ENCODE results near the gene CBL.

CBL gene

DNA sequence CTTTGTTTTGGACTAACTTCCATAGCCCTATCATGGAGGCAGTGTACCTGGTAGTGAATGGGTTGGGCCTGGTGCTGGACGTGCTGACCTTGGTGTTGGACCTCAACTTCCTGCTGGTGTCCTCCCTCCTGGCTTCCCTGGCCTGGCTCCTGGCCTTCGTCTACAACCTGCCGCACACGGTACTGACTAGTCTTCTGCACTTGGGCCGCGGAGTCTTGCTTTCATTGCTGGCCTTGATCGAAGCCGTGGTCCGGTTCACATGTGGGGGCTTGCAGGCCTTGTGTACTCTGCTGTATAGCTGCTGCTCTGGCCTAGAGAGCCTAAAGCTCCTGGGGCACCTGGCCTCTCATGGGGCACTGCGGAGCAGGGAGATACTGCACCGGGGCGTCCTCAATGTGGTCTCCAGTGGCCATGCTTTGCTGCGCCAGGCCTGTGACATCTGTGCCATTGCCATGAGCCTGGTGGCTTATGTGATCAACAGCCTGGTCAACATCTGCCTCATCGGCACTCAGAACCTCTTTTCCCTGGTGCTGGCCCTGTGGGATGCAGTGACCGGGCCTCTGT lies 129.0 kb downstream of the CBL start:
- no peak for DNase-seq

DNA sequence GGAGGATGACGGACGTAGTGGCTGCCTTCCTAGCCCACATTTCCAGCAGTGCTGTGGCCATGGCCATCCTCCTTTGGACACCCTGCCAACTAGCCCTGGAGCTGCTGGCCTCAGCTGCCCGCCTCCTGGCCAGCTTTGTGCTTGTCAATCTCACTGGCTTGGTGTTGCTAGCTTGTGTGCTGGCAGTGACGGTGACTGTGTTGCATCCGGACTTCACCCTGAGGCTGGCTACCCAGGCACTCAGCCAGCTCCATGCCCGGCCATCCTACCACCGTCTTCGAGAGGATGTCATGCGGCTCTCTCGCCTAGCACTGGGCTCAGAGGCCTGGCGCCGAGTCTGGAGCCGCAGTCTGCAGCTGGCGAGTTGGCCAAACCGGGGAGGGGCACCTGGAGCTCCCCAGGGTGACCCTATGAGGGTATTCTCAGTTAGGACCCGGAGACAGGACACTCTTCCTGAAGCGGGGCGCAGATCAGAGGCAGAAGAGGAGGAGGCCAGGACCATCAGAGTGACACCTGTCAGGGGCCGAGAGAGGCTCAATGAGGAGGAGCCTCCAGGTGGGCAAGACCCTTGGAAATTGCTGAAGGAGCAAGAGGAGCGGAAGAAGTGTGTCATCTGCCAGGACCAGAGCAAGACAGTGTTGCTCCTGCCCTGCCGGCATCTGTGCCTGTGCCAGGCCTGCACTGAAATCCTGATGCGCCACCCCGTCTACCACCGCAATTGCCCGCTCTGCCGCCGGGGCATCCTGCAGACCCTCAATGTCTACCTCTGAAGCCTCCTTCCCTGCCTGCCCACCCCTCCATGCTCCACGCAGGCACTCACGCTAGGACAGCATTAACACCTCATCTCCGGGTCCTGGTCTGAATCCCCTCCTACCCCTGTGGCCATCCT lies 129.8 kb downstream of the CBL start:
- DNase-seq: no peak

DNA sequence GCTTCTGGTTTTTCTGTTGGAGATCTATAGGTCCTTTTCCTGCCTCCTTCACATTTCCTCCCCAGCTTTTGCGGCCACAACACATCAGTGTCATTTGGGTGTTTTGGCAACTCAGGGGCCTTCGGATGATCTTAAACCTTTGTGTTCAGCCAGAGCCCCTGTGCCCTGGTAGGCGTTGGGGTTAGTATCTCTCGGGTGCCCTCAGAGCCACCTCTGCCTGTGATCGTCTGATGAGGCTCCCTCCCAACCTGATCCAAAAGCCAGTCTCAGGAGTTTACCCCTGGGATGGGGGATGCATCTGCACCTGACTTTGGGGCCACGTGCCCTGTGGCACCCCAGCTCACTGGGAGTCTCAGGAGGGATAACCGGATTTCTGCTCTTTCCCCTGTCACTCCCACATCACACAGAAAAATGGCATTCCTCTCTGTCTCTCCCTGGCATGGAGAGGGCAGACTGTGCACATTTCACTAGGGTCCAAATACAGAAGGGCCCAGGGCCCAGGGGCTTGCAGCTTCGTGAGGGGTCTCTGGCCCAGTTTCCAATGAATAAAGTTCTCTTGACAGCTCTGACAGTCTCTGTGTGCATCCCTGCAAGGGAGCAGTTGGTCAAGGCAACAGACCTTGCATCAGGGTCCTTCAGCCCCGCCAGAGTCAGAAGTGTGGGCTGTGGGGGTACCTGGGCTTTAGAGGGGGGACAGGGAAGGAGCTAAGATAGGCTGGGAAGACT lies 130.8 kb downstream of the CBL start:
- no peak for DNase-seq

DNA sequence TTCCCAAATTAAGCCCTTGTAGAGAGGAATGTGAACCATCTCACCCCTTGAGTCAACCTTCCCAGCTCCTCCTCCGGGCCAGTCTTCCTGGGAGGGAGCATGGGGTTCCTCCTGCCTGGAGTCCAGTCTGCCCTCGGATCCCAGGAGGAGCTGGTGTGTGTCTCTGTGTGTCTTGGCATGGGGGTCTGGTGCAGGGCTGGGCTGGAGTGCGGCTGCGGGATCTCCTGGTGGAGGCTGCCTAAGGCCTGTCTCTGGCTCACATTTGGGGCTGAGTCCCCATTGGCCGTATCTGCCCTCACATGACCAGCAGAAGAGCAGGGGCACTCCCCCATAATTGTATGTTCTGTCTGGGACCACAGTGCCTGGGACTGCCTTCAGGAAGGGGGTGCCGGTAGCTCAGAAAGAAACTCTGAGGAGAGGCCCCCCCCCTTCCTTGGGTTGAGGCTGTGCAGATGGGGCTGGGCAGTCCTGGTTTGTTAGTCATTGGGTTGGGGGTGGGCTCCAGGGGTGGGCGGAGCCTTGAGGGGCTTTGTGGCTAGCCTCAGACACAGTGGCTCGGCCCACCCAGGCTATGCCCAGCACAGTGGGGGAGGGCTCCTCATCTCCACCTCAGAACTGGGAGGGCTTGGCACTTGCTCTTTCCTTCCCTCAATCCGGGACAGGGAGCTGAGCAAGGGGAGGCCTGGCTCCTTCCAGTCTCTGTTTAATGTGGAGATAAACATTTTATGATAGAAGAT lies 131.6 kb downstream of the CBL start:
- peak; percentile 91 for DNase-seq

DNA sequence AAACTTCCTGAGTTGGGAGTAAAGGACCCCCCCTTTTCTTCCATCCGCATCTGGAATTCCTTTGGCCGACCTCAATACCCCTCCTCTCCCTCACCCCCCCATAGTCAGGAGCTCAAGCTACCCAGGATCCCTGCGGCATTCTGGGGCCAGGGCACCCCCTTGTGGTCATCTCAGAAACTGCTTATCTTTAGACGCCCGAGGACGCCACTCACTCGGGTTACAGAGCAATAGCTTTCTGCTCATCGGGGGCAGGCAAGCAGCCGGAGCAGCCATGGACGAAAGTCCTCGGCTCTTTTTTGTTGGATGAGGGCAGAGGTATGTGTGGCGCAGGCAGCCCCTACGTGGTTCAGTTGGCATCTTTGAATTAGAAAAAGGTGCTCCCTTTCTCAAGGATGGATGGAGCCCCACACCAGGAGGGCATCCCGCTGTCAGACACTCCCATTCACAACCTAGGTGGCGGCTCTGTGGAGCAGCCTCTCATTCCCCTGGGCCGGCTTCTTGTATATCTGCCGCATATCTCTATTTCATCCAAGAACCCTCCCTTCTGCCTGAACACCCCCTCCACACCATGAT lies 132.3 kb downstream of the CBL start:
- DNase-seq: peak; percentile 85

DNA sequence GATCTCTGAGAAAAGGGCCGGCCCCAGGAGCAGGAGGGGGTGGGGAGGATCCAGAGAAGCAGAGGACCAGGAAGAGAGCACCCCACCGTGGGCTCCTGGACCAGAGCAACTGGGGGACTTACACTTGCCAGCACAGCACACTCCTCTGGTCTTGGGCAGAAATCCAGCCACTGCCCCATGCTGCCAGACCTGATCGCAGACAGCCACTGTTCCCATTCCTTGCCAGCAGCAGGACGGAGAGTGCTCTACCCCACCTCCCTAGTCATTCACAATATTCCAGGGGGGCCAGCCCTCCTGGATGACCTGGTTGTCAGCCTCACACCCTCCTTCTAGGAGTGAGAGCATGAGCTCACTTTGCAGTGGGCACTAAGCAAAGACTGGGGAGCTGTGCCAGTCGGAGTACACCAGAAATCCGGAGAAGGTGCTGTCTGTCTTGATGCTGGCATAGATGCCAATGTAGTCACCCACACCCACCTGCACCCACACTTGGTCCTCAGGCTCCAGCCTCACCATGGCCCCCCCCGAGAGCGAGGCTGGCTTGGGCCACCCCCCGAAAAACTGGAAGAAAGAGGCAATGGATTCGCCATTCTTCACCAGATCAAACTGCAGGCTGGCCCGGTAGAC lies 132.9 kb downstream of the CBL start:
- DNase-seq: no peak

DNA sequence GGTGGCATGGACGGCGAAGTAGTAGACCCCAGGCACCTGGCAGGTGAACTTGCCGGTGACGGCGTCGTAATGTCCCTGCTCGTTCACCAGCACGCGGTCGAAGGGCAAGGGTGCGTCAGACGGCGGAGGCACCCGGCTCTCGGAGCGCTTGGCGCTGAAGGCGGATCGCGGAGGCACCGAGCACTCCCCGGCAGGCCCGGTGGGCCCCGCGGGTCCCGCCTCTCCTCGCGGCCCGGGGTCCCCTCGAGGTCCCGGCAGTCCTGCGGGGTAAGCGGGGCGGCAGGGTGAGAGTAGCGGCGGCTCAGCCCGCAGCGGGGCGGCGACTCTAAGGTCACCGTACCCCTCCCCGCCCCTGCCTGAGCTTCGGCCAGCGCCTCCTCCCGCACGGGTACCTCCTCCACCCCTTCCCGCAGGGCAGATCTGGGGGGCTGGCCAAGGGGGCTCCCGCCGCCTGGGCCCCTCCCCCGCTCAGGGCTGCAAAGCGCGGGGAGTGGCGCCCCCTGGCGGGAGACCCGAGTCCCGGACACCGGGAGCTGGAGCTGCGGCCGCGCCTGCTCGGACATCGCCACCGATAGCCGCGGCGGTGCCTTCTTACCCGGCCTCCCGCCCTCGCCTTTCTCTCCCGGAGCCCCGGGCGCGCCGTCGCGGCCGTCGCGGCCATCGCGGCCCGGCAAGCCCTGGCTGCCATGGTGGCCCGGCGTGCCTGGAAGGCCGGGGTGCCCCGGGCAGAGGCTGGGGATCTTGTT lies 133.6 kb downstream of the CBL start:
- DNase-seq: peak; percentile 55

DNA sequence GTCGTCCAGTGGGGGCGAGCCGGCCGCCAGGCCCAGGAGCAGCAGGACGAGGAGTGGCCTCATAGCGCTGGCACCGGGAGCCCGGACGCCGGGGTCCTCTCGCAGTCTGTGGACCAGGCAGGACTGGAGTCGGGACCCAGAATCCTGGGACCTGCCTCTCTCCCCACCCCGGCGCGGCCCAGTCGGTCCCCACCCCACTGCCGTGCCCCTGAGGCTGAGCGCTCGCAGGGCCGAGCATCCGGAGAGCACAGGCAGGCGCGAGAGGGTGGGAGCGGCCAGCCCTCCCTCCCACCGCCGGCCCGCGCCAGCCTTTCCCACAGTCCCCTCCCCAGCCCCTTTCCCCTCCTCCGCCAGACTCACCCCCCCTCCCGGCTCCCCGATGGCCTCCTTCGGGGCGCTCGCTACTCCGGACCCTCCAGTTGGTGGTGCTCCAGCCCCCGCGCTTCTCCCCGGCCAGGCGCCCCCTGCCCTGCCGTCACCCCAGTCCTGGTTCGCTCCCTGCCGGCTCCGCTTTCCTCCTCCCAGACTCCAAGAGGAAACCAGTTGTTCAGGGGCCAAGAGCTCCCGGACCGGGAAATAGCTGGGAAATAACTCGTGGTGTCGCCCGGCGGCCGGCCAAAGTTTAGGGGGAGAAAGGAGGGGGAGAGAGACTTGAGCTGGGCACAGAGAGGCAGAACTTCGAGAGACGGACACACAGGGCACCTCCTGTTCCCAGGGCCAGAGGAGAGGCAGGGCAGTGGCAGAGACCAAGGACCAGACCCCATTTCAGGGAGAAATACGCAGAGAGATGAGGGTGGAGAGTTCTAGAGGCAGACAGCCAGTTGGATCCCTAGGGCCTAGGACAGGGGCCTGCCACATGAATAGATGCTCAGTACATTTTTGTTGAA lies 134.4 kb downstream of the CBL start, which contains the start of gene C1QTNF5:
TSS of gene C1QTNF5 (minus strand) at position 549 of the 887 bp plus-strand sequence. CDS start at position 63, 486 bp downstream.
- peak; percentile 80 for DNase-seq

DNA sequence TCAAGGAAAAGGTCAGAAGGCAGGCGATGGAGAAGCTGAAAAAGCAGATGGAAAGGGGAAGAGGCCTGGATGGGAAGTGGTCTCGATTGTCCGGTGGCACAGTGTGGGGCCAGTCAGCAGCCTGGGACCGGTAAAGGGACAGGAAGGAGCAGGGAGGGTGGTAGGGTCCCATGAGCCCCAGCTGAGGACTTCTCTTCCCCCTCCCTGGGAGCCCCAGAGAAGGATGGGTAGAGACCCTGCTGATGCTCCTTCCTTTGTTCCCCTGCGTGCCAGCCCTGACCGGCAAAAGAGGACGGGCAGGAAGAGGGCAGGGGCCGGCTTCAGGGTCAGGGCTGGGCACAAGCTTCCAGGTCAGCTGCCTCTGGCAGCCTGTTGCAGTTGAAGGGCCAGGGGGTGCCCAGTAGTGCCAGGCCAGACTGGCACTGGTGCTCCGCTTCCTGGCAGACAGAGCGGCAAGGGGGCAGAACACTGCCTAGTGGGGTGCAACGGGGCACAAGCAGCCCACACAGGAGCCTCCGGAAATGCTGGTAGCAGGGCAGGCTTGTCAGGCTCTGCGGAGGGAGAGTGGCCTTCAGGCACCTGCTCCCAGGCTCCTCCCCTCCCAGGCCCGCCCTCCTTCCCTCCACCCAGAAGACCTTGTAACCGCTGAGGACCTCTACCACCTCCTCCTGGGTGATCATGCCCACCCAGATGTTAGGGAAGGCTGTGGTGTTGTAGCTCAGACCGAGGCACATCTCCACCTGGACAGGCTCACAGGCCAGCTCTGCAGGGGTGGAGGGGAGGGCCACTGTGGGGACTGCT lies 135.3 kb downstream of the CBL start:
- no peak for DNase-seq

DNA sequence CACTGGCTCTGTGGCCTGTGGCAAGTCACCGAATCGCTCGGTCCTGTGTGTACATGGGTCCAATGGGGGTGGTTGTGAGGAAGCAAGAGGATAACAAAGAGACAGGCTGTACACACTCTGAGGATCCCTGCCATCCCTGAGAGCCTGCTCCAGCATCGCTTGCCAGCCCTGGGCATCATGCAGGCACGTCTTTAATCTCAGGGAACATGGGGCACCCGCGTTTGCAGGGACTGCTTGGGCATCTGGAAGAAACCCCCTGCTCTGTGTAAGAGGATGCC lies 135.8 kb downstream of the CBL start:
- no peak for DNase-seq

DNA sequence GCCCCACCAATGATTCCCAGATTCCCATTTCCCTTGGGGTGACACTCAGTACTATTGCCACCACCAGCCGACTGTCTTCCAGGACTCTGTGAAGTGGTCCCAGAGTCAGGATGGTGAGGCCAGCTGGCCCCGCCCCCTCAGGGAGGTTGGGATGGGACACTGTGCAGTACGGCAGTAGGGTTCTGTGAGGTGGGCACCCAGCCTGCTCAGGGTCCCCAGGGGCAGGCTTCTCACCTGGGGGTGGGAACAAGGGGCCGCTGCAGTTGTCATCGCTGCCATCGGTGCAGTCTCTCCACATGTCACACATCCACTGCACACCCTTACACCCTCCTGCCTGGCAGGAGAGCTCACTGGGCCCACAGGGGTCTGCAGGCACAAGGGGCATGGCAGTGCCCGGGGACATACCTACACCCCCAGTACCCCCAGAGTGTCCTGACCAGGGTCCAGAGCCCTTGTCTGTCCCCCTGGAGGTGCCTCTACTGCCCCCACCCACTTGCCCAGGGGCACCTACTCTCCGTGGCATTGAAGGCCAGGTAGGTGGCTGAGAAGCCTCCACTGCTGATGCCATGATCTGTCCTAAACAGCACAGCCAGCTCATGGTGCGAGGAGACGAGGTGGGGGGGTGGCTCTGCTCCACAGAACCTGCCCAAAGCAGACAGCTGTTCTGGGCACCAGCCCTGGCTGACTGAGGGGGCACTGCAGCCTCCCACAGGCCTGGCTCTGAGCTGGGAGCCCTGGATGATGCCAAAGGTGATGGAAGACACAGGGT lies 136.4 kb downstream of the CBL start:
- DNase-seq: no peak

DNA sequence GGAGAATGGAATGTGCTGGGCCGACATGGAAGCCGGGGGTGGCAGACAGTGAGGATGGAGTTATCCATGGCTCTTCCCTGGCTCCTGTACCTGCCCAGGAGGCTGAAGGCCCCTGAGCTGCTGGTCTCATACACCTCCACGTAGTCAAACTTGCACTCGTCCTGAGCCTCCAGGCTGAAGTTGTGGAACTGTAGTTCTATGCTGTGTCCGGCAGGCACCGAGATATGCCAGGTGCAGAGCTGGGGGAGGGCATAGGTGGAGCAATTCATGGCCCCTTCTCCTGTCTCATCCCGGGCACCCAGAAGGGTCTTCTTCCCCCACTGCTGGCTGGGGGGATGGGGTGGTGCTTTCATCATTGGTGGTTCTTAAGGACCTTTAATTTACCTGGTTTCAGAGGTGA lies 137.6 kb downstream of the CBL start:
- DNase-seq: no peak

DNA sequence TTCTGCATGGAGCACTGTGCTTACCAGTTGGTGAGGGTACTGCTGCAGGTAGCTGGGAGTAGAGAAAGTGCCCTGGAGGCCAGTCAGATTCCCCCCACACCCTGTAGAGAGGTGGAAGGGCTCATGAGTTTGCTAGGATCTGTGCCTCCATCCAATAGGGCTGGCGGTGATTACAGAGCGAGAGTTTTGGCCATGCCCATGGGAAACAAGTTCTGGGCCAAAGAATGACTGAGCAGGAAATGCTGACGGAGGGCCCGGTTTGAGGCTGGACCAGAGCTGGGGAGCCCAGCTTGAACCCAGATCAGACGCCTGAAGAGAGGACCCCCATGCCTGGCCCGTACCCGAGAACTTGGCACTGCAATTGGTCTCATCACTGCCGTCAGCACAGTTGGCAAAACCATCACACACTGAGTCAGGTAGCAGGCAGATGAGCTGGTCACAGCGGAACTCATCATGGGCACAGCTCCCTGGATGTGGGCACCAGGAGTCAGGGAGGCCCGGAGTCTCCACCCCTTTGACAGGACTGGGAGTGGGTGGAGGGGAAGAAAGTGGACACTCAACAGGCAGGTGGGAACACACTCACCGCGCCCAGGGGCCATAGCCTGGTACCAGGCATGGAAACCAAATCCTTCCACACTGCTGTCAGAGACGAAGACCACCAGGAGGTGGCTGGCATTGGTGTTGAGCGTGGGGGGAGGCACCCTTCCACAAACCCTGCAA lies 138.3 kb downstream of the CBL start:
- DNase-seq: no peak

DNA sequence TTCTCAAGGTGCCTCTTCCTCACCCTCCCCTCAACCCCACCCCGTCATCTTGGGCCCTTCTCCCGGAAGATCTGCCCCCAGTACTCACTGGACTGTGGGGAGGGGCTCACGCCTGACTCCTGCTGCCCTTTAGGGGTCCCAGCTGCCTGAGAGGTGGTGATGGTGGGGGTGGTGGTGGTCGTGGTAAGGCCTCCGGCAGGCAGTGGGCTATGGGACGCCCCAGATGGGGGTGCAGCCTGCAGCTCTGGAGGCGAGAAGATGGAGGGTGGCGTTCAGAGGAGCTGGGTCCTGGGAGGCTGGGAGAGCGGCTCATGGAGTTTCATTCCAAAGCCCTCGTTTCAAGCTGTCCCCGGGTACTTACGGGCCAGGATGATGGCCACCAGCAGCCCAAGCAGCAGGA lies 139.5 kb downstream of the CBL start:
- DNase-seq: no peak

DNA sequence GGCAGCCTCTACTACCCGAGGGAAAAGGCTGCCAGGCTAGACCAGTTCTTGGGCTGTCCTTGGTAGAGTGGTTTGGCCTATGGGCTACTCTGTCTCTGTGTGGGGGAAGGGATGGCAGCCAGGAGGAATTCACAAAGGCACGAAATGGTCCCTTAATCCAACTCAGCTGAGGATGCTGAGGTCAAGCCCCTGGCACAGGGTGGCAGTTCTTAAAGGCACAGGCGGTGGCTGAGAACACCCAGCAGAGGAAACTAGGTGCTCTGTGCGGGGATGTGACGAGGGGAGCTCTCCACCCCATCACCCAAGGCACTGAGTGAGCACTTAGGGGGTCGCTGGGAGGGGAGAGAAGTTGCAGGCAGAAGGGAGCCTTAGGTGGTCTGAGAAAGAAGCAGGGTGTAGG lies 140.5 kb downstream of the CBL start, which contains the start of gene MFRP:
TSS of gene MFRP (minus strand) at position 101 of the 400 bp plus-strand sequence. CDS start 192 bp downstream, outside the sequence.
- no peak for DNase-seq

DNA sequence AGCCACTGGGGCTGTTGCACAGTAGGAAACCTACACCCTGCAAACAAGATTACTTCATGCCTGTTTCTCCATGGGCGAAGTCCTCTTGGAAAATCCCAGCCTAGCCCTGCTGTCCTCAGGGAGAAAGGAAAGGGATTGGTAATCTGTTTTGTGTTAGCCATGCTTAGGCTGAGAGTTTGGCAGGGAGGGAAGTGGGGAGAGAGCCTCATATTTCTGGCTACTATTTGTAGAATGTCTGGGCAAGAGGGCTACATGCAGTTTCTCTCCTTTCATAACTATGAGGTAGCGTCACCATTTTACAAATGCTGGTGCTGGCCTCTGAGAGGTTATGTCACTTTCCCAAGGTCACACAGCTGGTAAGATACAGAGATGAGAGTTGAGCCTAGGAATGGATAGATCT lies 141.1 kb downstream of the CBL start:
- DNase-seq: peak; percentile 77

DNA sequence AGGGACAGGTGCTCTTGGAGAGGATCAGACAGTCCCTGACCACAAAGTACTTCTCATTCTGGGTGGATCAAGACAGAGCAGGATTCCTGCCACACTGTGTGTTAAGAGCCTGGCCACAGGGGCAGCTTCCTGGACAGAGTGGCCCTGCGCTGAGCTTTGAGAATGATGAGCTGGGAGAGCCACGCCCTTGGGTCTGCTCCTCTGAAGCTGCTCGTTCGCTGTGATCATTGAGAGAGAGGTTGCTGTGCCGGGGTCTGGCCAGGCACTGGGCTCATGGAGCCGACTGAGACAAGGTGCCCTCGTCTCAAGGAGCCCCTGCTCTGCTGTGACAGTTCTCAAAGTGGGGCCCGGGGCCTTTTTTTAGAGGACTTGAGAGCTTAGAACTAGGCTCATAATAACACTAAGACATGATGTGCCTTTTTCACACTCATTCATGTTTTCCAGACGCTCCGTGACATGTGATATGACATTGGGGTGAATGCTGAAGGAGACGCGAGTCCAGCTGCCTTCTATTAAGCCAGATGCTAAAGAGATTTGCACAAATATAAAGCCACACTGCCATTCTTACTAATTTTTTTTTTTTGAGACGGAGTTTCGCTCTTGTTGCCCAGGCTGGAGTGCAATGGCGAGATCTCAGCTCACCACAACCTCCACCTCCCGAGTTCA lies 141.9 kb downstream of the CBL start:
- no peak for DNase-seq

DNA sequence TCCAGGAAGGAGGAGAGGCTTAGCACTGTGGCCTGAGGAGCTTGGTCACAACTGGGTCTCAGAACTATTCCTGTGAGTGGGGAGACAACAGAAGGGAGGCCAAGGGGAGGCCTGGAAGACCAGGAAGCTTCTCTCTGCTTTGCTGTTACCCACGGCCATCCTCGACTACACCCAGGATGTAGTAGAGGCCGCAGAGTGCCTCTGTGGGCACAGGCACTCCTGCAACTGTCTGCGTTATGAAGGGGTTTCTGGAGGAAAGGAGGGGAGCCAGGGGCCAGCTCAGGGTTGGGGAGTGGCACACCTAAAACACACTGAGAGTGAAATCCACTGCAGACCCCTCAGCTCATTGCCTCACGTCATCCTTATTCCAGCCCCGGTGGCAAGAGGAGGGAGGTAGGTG lies 144.2 kb downstream of the CBL start:
- DNase-seq: no peak

Measured in fibroblast of upper back skin (primary cell).